GM13977 (cell line): ENCODE results near the gene SENP6.

Source experiments
- DNase-seq: peaks from one replicate; pipeline ENCODE4 v3.0.0; 2012; ENCODE audit warnings: low spot score
- in situ Hi-C: fragments of 300-500 bp; cut with MboI; formaldehyde crosslinking; loops from one replicate; pipeline ENCODE4 v1.12.0; 2022; ENCODE audit warnings: low sequenced_read_pairs, low pct_unique_long_range_greater_than_20kb, mixed read lengths, inconsistent platforms; ENCODE audit not compliant: unreplicated experiment
- TF ChIP-seq, protein P1 (sequence below): IDR thresholded peaks from 2 replicates; pipeline ENCODE4 v1.5.1; 2012; ENCODE audit warnings: mild to moderate bottlenecking, control low read depth; ENCODE audit not compliant: insufficient read depth; ENCODE audit errors: extremely low read depth, missing control alignments

Gene SENP6

DNA sequence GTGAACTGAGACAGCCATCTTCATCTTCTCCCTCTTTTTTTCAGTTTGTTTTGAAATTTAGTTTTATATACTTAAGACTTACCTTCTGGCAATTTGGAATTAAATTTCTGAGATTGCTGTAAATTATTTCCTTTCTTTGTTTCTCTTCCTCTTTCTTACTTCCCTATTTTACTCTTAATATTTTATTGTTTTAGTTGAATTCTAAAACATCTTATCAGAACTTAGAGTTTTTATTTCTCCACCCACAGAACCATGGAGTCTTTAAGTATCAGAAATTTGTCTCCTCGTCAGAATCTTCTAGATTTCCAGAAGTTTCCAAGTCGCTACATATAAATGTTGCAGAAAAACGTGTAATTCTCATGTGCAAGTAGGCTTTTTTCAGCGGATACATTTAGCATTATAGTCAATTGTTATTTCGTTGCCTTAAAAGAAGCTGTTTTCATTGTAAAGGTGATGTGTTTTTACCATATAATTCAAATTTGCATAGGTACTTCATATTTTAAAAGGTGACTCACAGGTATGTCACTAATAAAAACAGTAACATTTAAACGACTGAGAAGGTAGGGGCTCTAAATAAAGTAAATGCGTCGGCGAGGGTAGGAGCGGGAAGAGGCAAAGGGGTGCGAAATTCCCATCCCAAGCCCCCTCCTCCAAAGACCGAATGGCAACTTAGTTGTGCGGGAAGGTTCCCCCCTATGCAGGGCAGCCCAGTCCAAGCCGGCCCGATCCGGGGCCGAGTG is 146.5 kb downstream of the SENP6 start:
- no peak for DNase-seq
- TF ChIP-seq, protein P1, sequence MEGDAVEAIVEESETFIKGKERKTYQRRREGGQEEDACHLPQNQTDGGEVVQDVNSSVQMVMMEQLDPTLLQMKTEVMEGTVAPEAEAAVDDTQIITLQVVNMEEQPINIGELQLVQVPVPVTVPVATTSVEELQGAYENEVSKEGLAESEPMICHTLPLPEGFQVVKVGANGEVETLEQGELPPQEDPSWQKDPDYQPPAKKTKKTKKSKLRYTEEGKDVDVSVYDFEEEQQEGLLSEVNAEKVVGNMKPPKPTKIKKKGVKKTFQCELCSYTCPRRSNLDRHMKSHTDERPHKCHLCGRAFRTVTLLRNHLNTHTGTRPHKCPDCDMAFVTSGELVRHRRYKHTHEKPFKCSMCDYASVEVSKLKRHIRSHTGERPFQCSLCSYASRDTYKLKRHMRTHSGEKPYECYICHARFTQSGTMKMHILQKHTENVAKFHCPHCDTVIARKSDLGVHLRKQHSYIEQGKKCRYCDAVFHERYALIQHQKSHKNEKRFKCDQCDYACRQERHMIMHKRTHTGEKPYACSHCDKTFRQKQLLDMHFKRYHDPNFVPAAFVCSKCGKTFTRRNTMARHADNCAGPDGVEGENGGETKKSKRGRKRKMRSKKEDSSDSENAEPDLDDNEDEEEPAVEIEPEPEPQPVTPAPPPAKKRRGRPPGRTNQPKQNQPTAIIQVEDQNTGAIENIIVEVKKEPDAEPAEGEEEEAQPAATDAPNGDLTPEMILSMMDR: no peak
- in situ Hi-C loops: no loop called here

DNA sequence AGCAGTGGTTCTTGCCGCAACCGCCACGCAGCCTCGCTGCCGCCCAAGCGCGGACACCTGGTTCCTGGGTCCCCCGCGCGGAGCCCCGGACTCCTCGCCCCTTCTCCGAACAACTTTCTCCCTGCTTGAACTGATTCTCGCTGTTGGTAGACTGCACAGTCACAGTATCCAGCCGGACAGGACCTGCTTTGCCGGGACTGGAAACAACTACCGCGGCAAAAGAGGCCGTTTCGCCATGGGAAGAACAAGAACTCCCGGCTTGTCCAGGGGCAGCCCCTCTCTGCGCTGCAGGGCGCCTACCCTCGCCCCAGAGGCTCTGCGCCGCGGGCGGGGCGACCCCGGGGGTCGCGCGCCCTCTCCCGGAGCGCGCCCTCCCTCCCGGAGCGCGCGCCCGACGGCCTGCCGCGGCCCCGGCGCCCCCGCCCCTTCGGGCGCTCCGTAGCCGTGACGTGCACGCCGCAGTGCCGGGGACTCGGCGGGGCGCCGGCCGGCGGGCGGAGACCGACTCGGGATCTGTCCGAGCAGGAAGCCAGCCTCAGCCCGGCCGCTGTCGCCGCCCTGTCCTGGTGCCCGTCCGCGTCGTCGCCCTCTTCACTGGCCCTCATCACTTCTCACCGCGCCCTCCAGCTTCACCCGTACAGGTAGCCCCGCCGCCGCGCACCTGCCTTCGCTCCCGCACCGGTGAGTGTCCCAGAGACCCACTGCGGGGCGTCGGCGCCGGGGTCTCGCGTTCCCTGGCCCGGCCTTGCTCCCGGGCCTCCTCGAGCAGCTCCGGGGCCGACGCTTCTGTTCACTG is 147.3 kb downstream of the SENP6 start, which contains the start of gene MYO6:
MYO6 (plus strand) TSS at position 497 of the 796 bp plus-strand sequence. CDS start 68,309 bp downstream, outside the sequence.
- peak; percentile 86 for DNase-seq
- in situ Hi-C loops: no loop called here
- TF ChIP-seq, protein P1: no peak

DNA sequence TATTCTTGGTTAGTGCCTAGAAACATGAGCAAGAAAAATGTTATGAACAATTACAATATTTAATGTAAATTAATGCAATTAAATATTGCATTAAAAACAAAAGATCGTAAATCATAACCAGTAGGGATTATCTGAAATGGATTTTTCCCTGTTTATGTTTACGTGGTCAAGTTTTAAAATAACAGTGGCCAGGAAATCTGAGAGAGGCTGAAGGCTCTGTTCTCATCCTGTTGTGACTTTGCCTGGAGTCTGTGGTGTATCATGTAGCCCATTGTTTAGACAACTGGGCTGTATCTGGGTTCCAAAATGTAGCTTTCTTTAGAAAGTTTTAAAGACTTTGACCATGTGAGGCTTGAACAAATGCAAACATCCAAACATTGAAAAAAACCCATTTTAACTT is 149.8 kb downstream of the SENP6 start:
- no peak for DNase-seq
- in situ Hi-C loops: no loop called here
- TF ChIP-seq, protein P1: no peak

DNA sequence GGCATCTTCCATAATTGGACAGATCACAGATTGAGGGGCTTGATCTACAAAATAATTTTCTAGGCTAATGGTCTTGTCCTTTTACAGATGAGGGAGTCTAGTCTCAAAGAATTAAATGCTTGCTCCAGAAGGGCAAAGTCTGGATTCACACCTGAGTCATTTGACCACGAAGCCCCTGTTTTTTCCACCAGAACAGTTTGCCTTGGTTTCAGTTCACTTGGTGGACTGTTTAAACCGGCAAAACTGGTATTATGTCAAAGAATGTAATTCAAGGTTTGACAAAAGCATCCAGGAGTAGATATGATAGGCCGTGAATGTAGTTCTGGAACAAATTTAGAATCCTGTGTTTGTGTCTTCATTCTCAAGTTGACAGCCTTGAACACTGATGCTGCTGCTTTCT is 150.7 kb downstream of the SENP6 start:
- no peak for DNase-seq
- in situ Hi-C loops: no loop called here
- TF ChIP-seq, protein P1: no peak

DNA sequence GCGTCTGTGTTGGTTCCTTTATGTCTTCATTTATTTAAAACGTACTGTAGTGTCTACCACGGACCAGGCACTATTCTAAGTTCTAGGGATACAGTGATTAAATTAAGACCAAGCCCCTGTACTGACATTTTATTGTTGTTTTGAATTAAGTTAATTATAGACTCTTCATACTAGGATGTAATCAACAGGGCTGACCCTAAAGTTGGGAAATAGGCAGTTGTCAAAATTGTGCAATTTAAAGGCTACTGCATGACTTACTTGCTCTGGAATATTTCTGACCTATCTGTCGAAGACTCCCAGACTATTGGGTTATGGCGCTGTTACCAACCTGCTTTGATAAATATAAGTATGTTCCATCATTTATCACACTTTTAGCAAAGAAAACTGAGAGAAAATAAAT is 154.0 kb downstream of the SENP6 start:
- TF ChIP-seq, protein P1: no peak
- no peak for DNase-seq
- in situ Hi-C loops: no loop called here

DNA sequence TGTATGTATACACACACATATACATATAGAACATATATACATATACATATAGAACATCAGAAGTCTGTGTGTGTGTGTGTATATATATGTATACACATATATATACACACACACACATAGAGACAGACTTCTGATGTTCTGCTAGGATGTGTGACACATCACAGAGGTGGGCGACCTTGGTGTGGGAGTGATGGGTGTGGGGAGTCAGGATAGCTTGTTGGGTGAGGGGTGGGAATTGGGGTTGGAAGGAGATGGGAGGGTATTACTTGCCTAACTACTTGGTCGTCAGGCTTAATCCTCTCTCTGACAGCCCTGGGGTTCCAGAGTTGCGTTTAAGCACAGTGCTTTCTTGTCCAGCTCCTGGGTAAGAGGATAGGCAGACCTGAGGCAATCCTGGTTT is 155.6 kb downstream of the SENP6 start:
- no peak for DNase-seq
- in situ Hi-C loops: no loop called here
- TF ChIP-seq, protein P1: no peak
